ENCODE data around the gene TSPAN4.
A peak's percentile ranks its signal among the peaks of the same experiment; 100 is the strongest.

Gene TSPAN4

DNA sequence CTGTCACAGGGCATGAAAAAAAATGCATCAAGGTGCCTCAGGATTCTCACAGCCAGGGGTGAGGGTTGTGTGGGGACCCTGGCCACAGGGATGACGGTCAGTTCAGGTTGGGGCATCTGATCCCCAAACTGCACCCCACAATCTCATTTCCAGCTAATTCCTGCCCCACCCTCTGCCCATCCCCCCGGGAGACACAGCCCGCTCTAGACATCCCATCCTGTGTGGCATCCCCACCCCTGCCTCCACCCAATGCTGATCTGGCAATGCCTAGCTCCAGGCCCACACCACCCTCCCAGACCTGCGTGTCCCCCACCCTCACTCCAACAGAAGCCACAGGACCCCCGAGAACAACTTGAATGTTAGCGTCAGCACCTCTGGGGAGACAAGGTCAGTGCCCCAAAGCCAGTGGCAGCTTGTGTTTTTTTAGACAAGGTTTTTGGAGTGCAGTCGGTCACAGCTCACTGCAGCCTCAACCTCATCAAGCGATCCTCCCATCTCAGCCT, 25.3 kb downstream of the TSPAN4 start:
- no peak for DNase-seq

DNA sequence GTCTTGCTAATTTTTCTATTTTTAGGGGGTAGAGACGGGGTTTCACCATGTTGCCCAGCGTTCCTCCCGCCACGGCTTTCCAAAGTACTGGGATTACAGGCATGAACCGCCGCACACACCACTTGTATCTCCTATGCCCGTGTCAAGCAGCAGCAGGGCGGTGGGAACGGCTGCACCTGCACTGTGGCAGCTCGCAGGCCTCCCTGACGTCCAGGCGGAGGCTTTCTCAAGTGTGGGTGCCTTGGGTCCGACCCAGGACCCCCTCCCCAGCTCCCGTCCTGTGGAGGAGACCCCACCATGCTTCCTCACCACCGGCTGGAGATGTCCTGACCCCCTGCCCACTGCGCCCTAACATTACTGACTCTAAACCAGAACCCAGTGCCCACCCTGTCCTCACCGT, 25.7 kb downstream of the TSPAN4 start:
- DNase-seq: no peak

DNA sequence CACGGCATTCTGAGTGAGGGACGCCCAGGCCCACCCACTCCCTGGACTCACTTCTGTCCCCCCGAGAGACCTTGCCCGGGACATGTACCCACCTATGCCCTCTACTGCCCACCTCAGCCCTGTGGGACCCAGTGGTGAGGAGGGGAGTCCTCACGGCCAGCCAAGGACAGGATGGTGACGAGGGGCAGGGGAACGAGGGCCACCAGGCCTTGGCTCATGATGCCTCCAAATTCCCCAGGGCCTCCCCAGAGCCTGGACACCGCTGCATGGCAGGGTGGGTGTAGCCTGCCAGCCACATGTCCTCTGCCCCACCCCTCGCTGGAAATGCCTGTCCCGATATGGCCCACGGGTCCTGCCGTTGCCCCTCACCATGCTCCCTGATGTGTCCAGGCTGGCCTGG, 26.1 kb downstream of the TSPAN4 start:
- no peak for DNase-seq

DNA sequence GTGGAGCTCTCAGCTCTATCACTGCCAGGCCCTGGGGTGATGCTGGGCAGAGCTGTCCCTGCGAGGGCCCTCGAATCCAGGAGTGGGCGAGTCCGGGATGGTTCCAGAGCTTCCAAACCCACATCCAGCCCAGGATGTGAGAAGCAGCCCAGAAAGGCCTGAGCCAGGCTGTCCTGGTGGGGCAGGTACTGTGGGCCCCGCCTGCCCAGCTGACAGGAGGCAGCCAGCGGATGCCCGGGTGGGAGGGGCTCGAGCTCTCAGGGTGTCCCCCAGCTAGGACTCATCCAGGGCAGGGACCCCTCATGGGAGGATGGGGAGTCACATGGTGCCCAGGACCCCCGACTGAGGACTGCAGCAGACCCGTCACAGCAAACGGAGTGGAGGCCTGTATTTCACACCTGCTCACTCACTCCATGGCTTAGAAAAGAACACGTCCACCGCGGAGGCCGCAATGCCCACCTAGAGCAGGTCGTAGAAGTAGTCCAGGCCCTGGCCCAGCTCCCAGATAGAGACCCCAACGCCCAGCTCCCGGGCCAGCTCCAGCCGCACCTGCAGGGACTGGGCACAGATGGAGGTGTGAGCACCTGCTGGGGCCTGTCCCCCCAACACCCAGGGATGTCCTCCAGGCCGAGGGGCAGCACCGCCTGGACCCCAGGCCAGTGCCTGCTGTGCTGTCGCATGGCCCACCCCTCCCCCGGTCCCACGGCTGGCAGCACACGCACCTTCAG, 26.9 kb downstream of the TSPAN4 start:
- DNase-seq: no peak

DNA sequence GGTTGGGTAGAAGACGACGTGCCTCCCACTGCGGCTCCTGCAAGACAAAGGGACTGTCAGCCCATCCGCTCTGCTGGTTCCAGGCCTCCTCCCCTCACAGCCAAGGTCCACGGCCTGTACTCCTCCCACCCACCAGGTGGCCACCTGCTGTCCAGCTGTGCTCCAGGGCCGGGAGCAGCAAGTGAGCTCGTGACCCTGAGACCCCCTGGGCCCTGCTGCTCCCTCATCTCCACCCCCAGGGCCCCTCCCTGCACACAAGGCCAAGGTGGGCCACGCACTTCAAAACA, 27.4 kb downstream of the TSPAN4 start:
- no peak for DNase-seq

DNA sequence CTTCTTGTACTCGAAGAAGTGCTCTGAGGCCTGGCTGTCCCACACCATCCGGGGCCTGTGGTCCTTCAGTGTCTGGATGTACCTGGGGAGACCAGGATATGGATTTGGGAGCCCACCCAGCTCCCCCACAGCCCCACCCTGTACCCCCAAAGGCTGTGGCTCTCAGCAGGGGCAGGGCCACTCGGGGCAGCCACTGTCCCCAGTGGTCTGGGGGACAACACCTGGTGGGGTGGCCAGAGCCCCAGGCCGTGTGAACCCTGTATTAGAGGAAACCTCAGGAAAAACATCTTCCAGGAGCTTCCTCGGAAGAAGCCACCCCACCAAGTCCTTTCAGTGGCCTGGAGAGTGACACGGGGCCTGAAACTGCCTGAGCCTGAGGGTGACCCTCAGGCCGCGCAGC, 27.8 kb downstream of the TSPAN4 start:
- no peak for DNase-seq

DNA sequence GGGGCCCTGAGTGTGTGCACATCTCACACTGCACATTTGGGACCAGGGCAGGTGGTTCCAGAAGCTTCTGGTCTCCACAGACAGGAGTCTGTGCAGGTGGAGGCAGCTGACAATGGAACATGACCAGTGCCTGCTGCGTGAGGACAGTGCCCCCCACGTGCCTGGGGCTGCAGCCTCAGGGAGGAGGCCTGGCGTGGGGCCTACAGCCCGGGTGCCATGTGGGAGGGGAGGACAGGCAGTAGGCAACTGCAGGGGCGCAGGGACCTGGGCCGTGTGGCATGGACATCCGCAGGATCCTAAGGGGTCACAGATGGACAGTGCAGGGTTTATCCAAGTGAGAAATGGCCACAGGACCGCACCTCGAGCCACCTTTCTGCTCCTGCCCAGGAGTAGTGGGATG, 28.8 kb downstream of the TSPAN4 start:
- DNase-seq: no peak

DNA sequence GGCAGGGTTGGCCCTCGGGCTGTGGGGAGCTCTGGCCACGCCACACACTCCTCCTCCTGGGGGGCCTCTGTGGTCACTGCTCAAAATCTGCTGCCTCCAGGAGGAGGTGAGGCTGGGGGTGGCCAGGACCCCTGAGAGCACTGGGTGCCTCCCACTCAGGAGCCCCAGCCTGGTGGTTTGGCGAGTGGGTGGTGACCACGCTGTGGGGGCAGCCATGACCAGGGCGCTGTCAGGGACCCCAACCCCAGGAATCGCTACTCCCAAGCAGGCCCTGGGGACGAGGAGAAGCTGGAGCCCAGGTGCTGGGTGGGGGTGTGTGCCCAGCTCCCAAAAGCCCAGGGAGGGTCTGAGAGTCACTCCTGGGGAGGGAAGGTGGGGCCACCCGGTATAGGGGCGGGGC, 30.1 kb downstream of the TSPAN4 start:
- no peak for DNase-seq

DNA sequence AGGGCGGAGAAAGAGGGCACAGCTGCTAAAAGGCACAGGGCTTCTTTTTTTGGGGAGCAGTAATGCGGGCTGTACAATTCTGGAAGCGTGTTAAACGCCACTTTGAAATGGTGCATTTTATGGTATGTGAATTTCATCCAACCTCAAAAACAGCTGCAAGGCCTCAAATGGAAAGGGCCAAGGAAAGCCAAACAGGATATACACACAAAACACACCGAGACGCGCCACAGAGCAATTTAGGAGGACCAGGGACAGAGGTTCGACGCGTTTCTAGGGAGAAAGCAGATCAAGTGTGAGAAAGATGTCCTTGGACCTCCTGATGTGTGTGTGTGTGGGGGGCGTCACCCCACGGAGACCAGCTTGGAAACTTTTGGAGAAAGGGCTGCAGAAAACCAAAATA, 31.1 kb downstream of the TSPAN4 start:
- DNase-seq: no peak

DNA sequence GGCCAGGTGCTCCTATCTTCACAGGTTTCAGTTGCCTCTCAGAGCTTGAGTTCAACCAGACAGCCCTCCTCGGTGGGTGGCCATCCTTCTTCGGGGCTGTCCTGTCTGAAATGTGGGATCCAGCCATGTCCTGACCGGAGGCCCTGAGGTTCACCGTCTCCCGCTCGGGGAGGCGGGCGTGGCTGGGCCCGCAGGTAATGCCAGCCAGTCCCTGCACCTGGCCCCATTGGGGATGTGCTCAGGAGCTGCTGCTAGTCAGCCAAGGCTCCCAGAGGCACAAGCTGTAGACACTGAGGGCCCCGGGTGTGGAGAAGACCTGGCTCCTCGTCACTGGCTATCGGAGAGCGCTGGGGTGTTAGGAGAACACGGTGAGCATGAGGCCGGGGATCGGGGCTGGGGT, 32.6 kb downstream of the TSPAN4 start:
- DNase-seq: no peak

DNA sequence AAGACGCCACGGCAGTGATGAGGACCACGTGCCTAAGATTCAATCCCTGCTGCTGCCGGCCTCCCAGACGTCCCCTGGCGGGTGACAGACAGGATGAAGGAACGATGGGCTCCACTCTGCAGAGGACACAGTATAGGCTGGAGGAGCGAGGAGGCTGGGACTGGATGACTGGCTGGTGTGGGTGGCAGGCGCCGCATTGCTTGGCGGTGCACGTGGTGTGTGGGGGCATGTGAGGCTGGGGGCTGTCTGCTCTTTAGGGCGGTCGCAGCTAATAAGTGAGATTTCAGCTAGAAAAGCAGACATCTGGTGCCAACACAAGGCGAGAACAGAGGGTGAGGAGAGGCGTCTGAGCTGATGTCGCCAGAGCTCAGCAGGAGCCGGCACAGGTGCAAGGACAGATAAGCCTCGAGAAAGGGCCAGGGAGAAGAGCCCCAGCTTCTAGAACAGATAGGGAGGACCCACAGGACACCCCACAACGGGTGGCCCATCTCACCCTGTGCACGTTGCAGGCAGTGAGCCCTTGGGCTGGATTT, 33.2 kb downstream of the TSPAN4 start:
- no peak for DNase-seq

DNA sequence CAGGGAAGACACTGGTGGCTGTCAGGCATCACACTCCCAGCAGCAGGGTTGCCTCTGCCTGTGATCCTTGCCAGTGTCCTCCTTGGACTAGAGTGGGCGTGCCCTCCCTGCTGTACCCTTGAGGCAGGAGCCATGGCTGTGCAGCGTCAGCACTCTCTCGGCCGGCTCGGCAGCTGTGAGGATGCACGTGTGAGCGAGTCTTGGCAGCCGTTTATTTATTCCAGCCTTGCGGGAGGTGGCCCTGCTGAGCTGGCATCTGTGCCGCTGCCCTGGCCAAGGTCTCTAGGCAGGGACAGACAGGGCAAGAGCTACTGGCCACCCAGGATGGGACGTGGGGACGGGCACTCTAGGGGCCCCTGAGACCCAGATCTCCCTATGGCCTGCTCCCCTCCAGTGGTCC, 33.9 kb downstream of the TSPAN4 start:
- no peak for DNase-seq

DNA sequence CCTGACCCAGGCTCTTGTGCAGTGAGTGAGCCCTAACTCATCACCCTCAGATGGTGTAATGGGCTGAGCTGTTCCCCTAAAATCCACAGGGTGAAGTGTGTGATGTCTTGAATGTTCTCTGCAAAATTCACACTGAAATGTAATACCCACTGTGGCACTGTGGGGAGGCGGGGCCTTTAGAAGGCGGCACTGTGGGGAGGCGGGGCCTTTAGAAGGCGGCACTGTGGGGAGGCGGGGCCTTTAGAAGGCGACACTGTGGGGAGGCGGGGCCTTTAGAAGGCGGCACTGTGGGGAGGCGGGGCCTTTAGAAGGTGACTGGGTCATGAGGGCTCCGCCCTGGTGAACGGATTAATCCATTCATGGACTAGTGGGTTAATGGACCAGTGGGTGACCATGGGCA, 34.9 kb downstream of the TSPAN4 start:
- DNase-seq: peak; percentile 83

DNA sequence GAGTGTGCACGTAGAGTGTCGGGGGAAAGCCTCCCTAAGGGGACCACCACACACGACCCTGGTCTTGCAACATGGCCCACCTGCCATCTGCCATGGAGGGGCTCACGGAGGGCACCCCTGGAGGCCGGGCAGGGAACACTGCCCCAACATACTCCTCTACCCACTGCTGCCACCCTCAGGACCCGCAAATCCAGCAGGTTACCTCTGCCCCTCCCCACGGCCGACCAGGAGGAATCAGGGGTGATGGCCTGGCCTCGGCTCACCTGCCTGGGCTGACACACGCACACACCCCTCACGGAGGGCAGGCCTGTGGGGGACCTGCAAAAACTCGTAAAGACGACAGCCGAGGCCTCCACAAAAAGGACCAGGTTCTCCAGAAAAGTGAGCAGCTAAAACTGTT, 37.8 kb downstream of the TSPAN4 start:
- no peak for DNase-seq

DNA sequence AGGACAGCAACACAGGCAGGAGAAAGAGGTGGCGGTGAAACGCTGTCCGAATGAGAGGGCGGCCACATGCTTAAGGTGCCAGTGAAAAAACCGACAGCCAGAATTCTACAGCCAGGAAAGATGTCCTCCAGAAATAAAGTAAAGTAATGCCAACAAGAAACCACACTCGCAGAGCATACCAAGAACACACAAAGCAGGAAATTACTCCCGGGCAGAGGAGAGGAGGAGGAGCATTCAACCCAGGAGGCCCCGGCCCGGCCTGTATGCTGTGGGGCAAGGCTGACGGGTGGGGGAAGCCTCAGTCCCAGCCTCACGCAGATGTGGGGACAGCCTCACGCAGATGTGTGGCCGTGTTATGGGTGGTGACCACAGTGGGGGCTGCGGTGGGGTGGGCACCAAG, 39.9 kb downstream of the TSPAN4 start:
- no peak for DNase-seq

DNA sequence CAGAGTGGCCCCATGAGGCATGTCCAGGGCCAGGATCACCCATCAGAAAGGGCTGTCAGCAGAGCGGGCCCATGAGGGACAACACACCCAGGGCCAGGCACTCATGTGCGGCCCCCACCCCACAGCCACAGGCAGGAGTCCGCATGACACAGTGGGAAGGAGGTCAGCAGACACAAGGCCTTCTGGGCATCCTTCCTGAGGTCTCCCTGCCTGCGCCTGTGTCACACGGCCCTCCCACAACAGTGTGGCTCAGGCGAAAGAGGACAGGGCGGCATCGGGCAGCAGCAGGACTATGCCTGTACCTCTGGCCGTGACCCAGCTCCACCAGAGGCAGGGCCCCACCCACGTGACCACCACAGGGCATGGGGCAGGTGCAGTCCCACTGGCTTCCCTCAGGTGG, 40.9 kb downstream of the TSPAN4 start:
- no peak for DNase-seq

DNA sequence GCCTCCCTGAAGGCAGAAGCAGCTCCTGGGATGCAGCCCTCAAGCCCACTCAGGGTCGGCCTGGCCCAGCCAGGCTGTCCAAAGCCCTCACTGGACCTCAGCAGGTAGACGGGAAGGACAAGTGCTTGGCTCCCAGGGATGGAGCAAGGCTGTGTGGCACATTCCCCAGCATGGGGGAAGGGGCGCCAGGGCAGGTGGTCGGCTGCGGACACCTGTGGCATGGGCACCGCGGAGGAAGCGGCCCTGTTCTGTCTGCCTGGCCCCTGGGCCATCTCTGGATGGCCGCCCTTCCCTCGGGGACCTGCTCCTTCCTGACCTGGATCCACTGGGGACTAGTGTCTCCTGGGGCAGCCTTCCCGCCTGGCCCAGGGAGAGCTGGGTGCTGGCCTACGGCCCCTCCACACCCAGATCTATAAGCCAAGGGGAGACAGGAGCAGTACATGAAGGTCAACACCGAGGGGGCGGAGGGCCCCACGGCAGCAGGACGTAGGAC, 42.0 kb downstream of the TSPAN4 start:
- no peak for DNase-seq

DNA sequence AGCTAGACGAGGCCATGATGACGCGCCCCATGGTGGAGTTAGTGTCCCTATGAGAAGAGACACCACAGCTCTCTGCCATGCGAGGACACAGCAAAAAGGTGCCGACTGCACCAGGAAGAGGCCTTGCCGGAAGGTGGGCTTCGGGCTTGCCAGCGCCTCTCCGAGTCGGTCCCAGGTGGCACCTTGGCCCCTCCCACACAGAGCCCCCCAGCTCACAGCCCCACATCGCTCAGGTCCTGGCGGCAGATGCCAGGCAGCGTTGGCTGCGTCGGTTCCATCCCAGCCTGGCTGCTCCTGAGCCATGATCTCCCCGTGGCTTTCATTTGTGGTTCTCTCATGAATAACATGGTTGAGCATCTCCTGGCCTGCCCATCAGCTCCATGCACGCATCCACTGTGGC, 43.9 kb downstream of the TSPAN4 start:
- DNase-seq: no peak

DNA sequence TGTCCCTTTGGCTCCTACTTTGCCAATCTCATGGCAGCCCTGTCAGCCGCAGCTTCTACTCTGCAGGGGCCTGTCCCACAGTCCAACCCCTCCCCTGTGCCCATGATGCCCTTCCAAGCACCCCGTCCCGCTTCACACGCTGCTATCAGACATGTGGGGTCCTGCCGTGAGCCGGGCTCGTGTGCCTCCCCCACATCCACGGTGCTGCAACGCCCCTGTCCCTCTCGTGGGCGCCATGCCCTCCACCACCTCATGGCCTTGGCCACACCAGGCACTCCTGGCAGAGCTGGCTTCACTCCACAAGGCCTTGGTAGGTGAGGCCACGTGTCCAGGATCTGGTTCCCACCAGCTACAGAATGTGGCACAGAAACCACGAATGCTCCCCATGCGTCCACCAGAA, 44.9 kb downstream of the TSPAN4 start:
- DNase-seq: no peak

DNA sequence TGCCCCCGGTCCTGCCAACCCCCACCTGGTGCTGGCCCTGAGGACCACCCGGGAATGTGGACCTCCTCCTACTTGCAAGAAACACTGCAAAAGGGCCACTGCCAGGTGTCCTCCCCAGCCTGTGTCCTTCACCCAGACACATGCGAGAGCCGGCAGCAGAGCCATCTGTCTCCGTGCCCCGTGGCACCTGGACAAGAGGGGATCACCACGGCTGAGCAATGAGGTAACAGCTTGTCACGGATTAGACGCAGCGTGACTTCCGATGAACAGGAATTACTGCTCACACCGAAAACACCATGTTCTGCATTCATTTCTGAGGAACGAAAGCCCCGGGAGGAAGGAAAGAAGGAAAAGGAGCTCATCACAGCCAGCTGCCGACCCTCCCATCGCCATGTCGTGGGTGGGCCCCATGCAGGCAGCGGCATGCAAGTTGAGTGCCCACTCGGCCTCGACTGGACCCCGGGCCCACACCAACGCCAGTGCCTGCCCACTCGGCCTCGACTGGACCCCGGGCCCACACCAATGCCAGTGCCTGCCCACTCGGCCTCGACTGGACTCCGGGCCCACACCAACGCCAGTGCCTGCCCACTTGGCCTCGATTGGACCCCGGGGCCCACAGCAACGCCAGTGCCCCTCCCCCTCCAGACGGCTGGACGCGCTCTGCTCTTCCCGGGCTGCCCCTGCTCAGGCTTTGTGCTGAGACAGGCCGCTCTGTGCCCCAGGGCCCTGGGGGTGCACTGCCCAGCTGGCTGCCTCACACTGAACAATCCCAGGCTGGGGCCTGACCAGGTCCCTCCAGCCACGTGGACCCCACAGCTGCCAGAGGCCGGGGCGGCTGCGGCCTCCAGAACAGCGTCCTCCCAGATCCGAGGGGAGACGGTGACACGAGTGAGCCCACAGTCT, 45.9 kb downstream of the TSPAN4 start:
- DNase-seq: peak; percentile 89

DNA sequence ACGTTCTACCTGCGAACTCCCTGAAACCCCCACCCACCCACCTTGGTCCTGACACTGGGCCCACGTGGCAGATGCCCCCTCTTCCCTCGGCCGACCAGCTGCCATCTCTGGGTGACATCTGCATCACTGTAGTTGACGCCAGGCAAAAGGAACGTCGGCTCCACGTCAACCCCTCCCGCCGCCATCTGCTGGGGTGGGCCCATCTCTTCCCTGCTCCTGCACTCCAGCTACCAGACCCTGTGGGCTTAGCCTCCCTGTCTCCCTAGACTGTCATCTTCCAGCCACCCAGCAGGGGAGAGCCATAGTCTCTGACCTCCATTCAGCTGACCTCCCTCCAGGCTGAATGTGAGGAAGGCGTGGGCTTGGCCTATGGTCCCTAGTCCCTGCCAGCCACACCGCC, 46.6 kb downstream of the TSPAN4 start:
- DNase-seq: peak; percentile 92

DNA sequence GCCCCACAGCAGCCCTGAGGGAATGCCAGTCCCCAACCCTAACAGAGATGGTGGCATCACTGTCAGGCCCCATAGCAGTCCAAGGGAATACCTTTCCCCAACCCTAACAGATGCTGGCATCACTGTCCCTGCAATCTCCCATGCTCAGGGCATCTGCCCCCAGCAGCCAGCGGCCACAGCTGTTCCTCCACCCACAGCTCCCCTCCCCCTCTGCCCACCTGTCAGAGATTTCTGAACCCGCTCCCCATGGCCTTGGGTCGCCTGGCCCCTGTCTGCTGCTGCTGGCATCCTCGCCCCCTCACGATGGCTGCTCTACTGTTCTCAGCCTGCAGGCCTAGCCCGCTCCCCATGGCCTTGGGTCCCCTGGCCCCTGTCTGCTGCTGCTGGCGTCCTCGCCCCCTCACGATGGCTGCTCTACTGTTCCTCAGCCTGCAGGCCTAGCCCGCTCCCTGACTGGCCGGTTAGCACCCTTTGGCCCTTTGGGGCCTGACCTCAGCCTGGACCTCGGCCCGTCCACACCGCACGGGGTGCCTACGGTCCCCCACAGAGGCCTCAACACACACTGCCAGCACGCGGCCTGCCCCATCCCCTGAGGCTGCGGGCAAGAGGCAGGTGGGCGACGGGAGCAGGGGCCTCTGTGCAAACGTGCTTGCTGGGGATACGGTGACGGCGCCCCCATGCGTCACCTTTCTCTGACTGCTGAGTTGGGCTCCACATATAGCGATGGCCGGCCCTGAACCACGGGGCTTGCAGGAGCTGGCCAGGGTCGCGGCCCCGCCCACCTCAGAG, 47.2 kb downstream of the TSPAN4 start:
- peak; percentile 82 for DNase-seq
